GM12878 (cell line): ENCODE results near the gene POMC. TPM values are rescaled to one million over a fixed set of nuclear protein-coding genes. Genes with fewer than 3 reads are reported as not detected.

Experiments used
- ATAC-seq: fragments of 200-7000 bp; cut with Tn5 transposase; 3 replicates; pipeline ENCODE4 v1.9.1; 2020; ENCODE audit warnings: mild to moderate bottlenecking, moderate library complexity
- Bru-seq: library from RNA; stranded (reverse); fragments of 400-500 nt; gene quantifications from one replicate; lab custom pipeline; 2021; lab: Mats Ljungman, UMichigan
- BruChase-seq, 2 experiments: library from RNA; stranded (reverse); fragments of 400-500 nt; gene quantifications; one replicate each; lab custom pipeline; 2021; lab: Mats Ljungman, UMichigan
- BruUV-seq: library from RNA; stranded (reverse); fragments of 400-500 nt; replicated peaks from 2 replicates; lab custom pipeline; 2021; lab: Mats Ljungman, UMichigan
- CTCF ChIA-PET: fragments of 300-600 bp; sonication (Branson Sonifier 250); formaldehyde crosslinking; extraction: SDS; loops from one replicate; lab custom pipeline; 2021; ENCODE audit warnings: inconsistent platforms; lab: Yijun Ruan, JAX
- POLR2A ChIA-PET: fragments of 350-600 bp; formaldehyde crosslinking; extraction: SDS; loops from one replicate; lab custom pipeline; 2021; ENCODE audit warnings: inconsistent platforms; lab: Charles Lee
- RAD21 ChIA-PET: fragments of 300-600 bp; sonication (Branson Sonifier 250); formaldehyde crosslinking; loops from one replicate; lab custom pipeline; 2023; ENCODE audit warnings: antibody characterized with exemption; ENCODE audit not compliant: unreplicated experiment; lab: Charles Lee
- SMC1A ChIA-PET: fragments of 300-600 bp; sonication (Branson Sonifier 250); formaldehyde crosslinking; loops from one replicate; lab custom pipeline; 2023; ENCODE audit not compliant: unreplicated experiment, uncharacterized antibody; lab: Charles Lee
- DNase-seq: peaks from one replicate; pipeline ENCODE4 v3.0.0-alpha.2; 2011; ENCODE audit warnings: low read depth, low spot score
- FAIRE-seq: peaks from 3 replicates; lab custom pipeline; 2011; peaks lifted over from hg19 to GRCh38; lab: Jason Lieb, UNC
- H2AFZ ChIP-seq: 2 replicates; pipeline ENCODE4 v1.6.0; 2011; ENCODE audit warnings: low read depth, low read length, control low read depth; ENCODE audit not compliant: control insufficient read depth
- H3K27ac ChIP-seq: 2 replicates; pipeline ENCODE4 v1.5.1; 2011; ENCODE audit warnings: control low read depth; ENCODE audit not compliant: control insufficient read depth, insufficient read depth
- H3K27me3 ChIP-seq, 2 experiments: replicated peaks in 1 of 2; 2 replicates each; pipeline versions ENCODE4 v1.6.0 to v1.6.1; 2011; ENCODE audit warnings: low read length in 1 of 2; ENCODE audit not compliant: control insufficient read depth in 2 of 2, insufficient read depth in 2 of 2
- H3K36me3 ChIP-seq, 2 experiments: 2 replicates each; pipeline ENCODE4 v1.5.1; 2011; ENCODE audit warnings: low read length in 1 of 2; ENCODE audit not compliant: control insufficient read depth in 2 of 2, insufficient read depth in 2 of 2
- H3K4me1 ChIP-seq: 2 replicates; pipeline ENCODE4 v1.6.1; 2011; ENCODE audit warnings: mild to moderate bottlenecking, low read length, moderate library complexity, mixed read lengths; ENCODE audit not compliant: control insufficient read depth, insufficient read depth
- H3K4me2 ChIP-seq: 2 replicates; pipeline ENCODE4 v1.6.0; 2011; ENCODE audit warnings: control low read depth; ENCODE audit not compliant: control insufficient read depth, insufficient read depth
- H3K4me3 ChIP-seq: fragments of 200-600 bp; sonication (generic); 2 replicates; pipeline ENCODE4 v1.5.1; 2016
- H3K79me2 ChIP-seq: 2 replicates; pipeline ENCODE4 v1.6.0; 2011; ENCODE audit warnings: low read length; ENCODE audit not compliant: control insufficient read depth, insufficient read depth
- H3K9ac ChIP-seq: 2 replicates; pipeline ENCODE4 v1.8.0; 2011; ENCODE audit warnings: low read length, control low read depth, mixed read lengths; ENCODE audit not compliant: control insufficient read depth, insufficient read depth
- H3K9me3 ChIP-seq: replicated peaks from 3 replicates; pipeline ENCODE4 v1.5.1; 2011; ENCODE audit warnings: mild to moderate bottlenecking, low read length; ENCODE audit not compliant: control insufficient read depth, insufficient read depth
- H4K20me1 ChIP-seq: 2 replicates; pipeline ENCODE4 v1.6.0; 2011; ENCODE audit not compliant: control insufficient read depth, insufficient read depth
- BRCA1 ChIP-seq: IDR thresholded peaks from 2 replicates; pipeline ENCODE4 v1.6.1; 2011; ENCODE audit warnings: low read depth, low read length, improper control_type of control experiment
- SUZ12 ChIP-seq: fragments of 200-600 bp; sonication (generic); IDR thresholded peaks from one replicate; pipeline ENCODE4 v1.6.1; 2018; ENCODE audit warnings: antibody characterized with exemption, mild to moderate bottlenecking; ENCODE audit not compliant: unreplicated experiment
- WGBS: methylation state at CpG from one replicate; pipeline ENCODE4 v1.1.6; 2016; ENCODE audit warnings: low lambda C conversion rate; ENCODE audit not compliant: insufficient replicate concordance, insufficient coverage; ENCODE audit errors: missing lambda C conversion rate; 5-methylcytosine and 5-hydroxymethylcytosine counted together
- in situ Hi-C: fragments of 300-500 bp; cut with MboI; formaldehyde crosslinking; loops from 9 replicates; pipeline ENCODE4 v1.14.3; 2018; ENCODE audit warnings: mixed read lengths
- intact Hi-C: fragments of 100-400 bp; cut with micrococcal nuclease; formaldehyde crosslinking; loops from one replicate; pipeline ENCODE4 v1.14.2; 2022; ENCODE audit not compliant: unreplicated experiment
- long read RNA-seq, 2 experiments: library from polyadenylated mRNA; unstranded; transcript quantifications; one replicate each; pipeline ENCODE4 v2.0.0, GENCODE V29; 2019 to 2020
- polyA minus RNA-seq, 3 experiments: library from RNA; depleted of rRNA, polyadenylated mRNA; stranded (reverse); fragments of >200 nt; gene quantifications; 2 replicates each; pipeline ENCODE4 v1.2.3, GENCODE V29; 2011
- polyA plus RNA-seq, 11 experiments: library from polyadenylated mRNA; depleted of rRNA in 4 of 11; unstranded in 6 of 11; stranded (reverse) in 5 of 11; fragments of >200 nt; fragmentation: Nextera tagmentation in 4 of 11; fragmentation: Illumina TruSeq in 1 of 11; extraction: Ambion mirVana in 4 of 11; extraction: Trizol in 1 of 11; gene quantifications; 1 replicate in 1 of 11; 2 replicates in 10 of 11; pipeline versions ENCODE4 v1.2.1 to v1.2.3, GENCODE V29; 2011 to 2016; ENCODE audit warnings: inconsistent platforms in 2 of 11, missing spikeins in 2 of 11, low read depth in 1 of 11
- total RNA-seq, 4 experiments: library from RNA; depleted of rRNA in 3 of 4; stranded (reverse); fragments of >200 nt in 3 of 4; fragmentation: Illumina TruSeq in 1 of 4; extraction: Trizol in 1 of 4; gene quantifications; 2 replicates each; pipeline versions ENCODE4 v1.2.1 to v1.2.3, GENCODE V29; 2013 to 2021

Gene POMC
- not detected in 2 replicates for total RNA-seq (2013; cell fraction: nucleolus; rRNA removed)
- total RNA-seq (2014; rRNA removed) (10.3 and 14.7 TPM in 2 replicates), total RNA-seq (2014; rRNA removed; fragmentation: Illumina TruSeq; extraction: Trizol) (1.0 and 1.3 TPM in 2 replicates), total RNA-seq (2021) (6.2 and 6.8 TPM in 2 replicates), polyA plus RNA-seq (2011; rRNA removed) (0.05 TPM in 1 of 2 replicates, not detected in the other), polyA plus RNA-seq (2014; fragmentation: Illumina TruSeq; extraction: Trizol) (0.15 TPM in 1 of 2 replicates, not detected in the other), polyA plus RNA-seq (2014; fragmentation: Nextera tagmentation; extraction: Ambion mirVana) (under 1 TPM in 1 of 2 experiments, not detected in 1; 0.11 TPM), polyA plus RNA-seq (2014; rRNA removed) (11.9 and 12.7 TPM in 2 replicates), polyA plus RNA-seq (2016; fragmentation: Nextera tagmentation; extraction: Ambion mirVana) (10 to 100 TPM; 11.0 to 11.7 TPM), polyA minus RNA-seq (2011; rRNA and poly(A)+ RNA removed) (not detected in 2 replicates), Bru-seq, nascent RNA (percentile 16 among the genes with signal in this experiment), BruChase-seq, experiment 1, labeled RNA remaining after a 6-hour chase (not detected), BruChase-seq, experiment 2, labeled RNA remaining after a 2-hour chase (not detected)
- 1.3 TPM for polyA plus RNA-seq (2011; ENCODE audit: low read depth)
- 0.19 and 0.30 TPM in 2 replicates for polyA plus RNA-seq (2011; cell fraction: cytosol; rRNA removed)
- 0.15 and 0.25 TPM in 2 replicates for polyA plus RNA-seq (2011; cell fraction: nucleus; rRNA removed)
- polyA plus RNA-seq (2012): 5.3 and 5.4 TPM in 2 replicates
- polyA minus RNA-seq (2011; cell fraction: cytosol; rRNA and poly(A)+ RNA removed): not detected in 2 replicates
- polyA minus RNA-seq (2011; cell fraction: nucleus; rRNA and poly(A)+ RNA removed): not detected in 2 replicates
- long read RNA-seq, experiment 1, partial matches to known transcripts: 0 of 1 reads
- long read RNA-seq, experiment 1, other reads (novel, unspliced or antisense): 0 of 1 reads
- long read RNA-seq, experiment 2: 0 reads

- Histone ChIP-seq H2AFZ (peak within 1 kb of the TSS; percentile 59), H3K27me3 (peaks cover 5 to 14% of the 10 kb centered on the region in 2 experiments), H3K9me3 (no peaks in the 10 kb centered on the region), H3K4me3 (peak within 1 kb of the TSS; percentile 65), H3K79me2 (no peaks in the 10 kb centered on the region), H4K20me1 (no peaks in the 10 kb centered on the region), H3K36me3 (no peaks in the 10 kb centered on the region), H3K4me2 (peak within 1 kb of the TSS; percentile 69), H3K4me1 (peaks cover 18% of the 10 kb centered on the region), H3K27ac (no peak within 1 kb of the TSS), H3K9ac (no peak within 1 kb of the TSS)
- ChIA-PET RAD21 (interaction anchor here (0.9 to 1.4 kb wide), 2 partner anchors 193 to 398 kb away, joined by 3 to 7 read pairs; no protein-coding TSS in a partner anchor), POLR2A (interaction anchor here (0.7 kb wide), 1 partner anchor 110 kb away, joined by 4 read pairs; no protein-coding TSS in a partner anchor), SMC1A (interaction anchor here (0.6 to 6.5 kb wide), 4 partner anchors 28 to 398 kb away, joined by 3 to 70 read pairs (median 28); no protein-coding TSS in a partner anchor), CTCF (interaction anchor here (0.7 to 3.8 kb wide), 8 partner anchors 16 to 439 kb away, joined by 3 to 29 read pairs (median 6); no protein-coding TSS in a partner anchor)
- peak; percentile 61 for ATAC-seq
- WGBS: 7% methylated on average over 66 of the region's 75 CpGs
- in situ Hi-C loops: no loop called here
- FAIRE-seq: no peak
- TF ChIP-seq BRCA1: no peak
- peak; percentile 55 for TF ChIP-seq SUZ12
- intact Hi-C loops: no loop called here
- DNase-seq: no peak
- no TSS peak for BruUV-seq
Measured at GRCh38 chr2:25168256-25169072, at the start of gene POMC. Gene POMC, minus strand, starts transcription at chr2:25168580. Its CDS starts 3,808 bp downstream, at chr2:25164772.
